Vagina (tissue), 2 donors: Measurements from ENCODE around the gene ST3GAL5. TPM values are rescaled to one million over a fixed set of nuclear protein-coding genes. Genes with fewer than 3 reads are reported as not detected.

Experiments
- DNase-seq, 2 donors: peaks; one replicate each; pipeline ENCODE4 v3.0.0-alpha.2; 2017; ENCODE audit errors: extremely low spot score in 2 of 2
- H3K27ac ChIP-seq: fragments of 200-600 bp; sonication (generic); one replicate; pipeline ENCODE4 v1.5.1; 2019
- H3K27me3 ChIP-seq: fragments of 200-600 bp; sonication (generic); one replicate; pipeline ENCODE4 v1.5.1; 2019
- H3K36me3 ChIP-seq, 2 donors: fragments of 200-600 bp; sonication (generic); one replicate each; pipeline ENCODE4 v1.5.1; 2017 to 2019
- H3K4me1 ChIP-seq: fragments of 200-600 bp; sonication (generic); one replicate; pipeline ENCODE4 v1.5.1; 2019
- H3K4me3 ChIP-seq, 2 donors: fragments of 200-600 bp; sonication (generic); 1 replicate in 1 of 2; 2 replicates in 1 of 2; pipeline ENCODE4 v1.5.1; 2016 to 2019
- H3K9me3 ChIP-seq: fragments of 200-600 bp; sonication (generic); one replicate; pipeline ENCODE4 v1.5.1; 2019
- POLR2A ChIP-seq, 2 donors: fragments of 450-650 bp; IDR thresholded peaks; one replicate each; pipeline ENCODE4 v1.6.1; 2017; ENCODE audit warnings: antibody characterized with exemption in 2 of 2, mild to moderate bottlenecking in 2 of 2, moderate library complexity in 2 of 2
- POLR2AphosphoS5 ChIP-seq, 2 donors: sonication (generic); formaldehyde crosslinking; IDR thresholded peaks; one replicate each; pipeline ENCODE4 v1.9.0; 2017; ENCODE audit warnings: antibody characterized with exemption in 2 of 2, mild to moderate bottlenecking in 2 of 2, low read depth in 1 of 2; ENCODE audit not compliant: insufficient read depth in 1 of 2
- intact Hi-C: fragments of 100-400 bp; cut with DNase I; formaldehyde crosslinking; loops from one replicate; pipeline ENCODE4 v1.15.1; 2023
- total RNA-seq: library from RNA; depleted of rRNA; stranded (reverse); fragments of >200 nt; gene quantifications from one replicate; pipeline ENCODE4 v1.2.3, GENCODE V29; 2016
- TF ChIP-seq, protein P1 (sequence below), 3 experiments: fragments of 450-650 bp in 2 of 3; fragments of 200-600 bp in 1 of 3; sonication (generic) in 1 of 3; IDR thresholded peaks; one replicate each; pipeline ENCODE4 v1.5.1; 2017 to 2019; ENCODE audit warnings: antibody characterized with exemption in 3 of 3, mild to moderate bottlenecking in 2 of 3, moderate library complexity in 2 of 3

The ST3GAL5 gene
- total RNA-seq, 1 donor from 2014 or later = 16.2 TPM

DNA sequence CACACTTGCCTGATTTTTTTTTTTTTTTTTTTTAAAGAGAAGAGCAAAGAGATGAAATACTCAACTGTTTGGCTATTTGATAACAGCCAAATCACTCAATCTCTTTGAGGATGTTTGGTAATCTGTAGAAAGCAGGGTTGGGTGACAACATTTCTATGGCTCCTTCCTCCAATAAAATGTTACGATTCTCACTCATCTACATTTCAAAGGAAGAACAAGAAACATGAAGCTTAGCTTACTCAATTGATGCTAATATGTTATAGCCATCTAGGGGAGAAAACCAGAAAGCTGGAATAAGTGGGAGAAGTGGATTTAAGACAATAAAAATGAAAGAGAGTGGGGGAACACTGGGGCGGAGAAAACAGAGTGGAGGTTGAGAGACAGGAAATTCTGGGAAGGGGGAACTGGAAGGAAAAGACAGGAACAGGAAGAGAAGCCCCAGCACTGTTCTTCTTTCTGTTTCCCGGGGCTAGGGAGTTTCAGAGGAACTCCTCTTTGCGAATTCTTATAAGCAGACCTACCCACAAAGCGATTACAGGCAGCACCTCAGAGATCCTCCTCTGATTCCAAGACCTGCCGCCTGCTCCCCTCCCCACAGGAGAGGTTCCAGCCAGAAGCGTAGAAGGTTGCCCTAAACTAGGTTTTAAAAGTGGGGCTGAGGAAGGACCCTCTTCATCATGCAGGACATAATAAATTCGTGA is 13.3 kb downstream of the ST3GAL5 start:
- Histone ChIP-seq H3K27me3 (no peaks in the 10 kb centered on the region), H3K36me3 (no peaks in the 10 kb centered on the region), H3K4me3 (no peak overlapping the region), H3K9me3 (no peaks in the 10 kb centered on the region), H3K27ac (no peak overlapping the region), H3K4me1 (no peaks in the 10 kb centered on the region)
- no peak for DNase-seq
- no peak for TF ChIP-seq POLR2A (IDR thresholded peaks at IDR 0.05)
- TF ChIP-seq, protein P1, sequence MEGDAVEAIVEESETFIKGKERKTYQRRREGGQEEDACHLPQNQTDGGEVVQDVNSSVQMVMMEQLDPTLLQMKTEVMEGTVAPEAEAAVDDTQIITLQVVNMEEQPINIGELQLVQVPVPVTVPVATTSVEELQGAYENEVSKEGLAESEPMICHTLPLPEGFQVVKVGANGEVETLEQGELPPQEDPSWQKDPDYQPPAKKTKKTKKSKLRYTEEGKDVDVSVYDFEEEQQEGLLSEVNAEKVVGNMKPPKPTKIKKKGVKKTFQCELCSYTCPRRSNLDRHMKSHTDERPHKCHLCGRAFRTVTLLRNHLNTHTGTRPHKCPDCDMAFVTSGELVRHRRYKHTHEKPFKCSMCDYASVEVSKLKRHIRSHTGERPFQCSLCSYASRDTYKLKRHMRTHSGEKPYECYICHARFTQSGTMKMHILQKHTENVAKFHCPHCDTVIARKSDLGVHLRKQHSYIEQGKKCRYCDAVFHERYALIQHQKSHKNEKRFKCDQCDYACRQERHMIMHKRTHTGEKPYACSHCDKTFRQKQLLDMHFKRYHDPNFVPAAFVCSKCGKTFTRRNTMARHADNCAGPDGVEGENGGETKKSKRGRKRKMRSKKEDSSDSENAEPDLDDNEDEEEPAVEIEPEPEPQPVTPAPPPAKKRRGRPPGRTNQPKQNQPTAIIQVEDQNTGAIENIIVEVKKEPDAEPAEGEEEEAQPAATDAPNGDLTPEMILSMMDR (IDR thresholded peaks at IDR 0.05) = no peak
- TF ChIP-seq POLR2AphosphoS5 (IDR thresholded peaks at IDR 0.05; ENCODE audit: insufficient read depth in 1 of 2, low read depth in 1 of 2) = no peak
- intact Hi-C loops = no loop called here

DNA sequence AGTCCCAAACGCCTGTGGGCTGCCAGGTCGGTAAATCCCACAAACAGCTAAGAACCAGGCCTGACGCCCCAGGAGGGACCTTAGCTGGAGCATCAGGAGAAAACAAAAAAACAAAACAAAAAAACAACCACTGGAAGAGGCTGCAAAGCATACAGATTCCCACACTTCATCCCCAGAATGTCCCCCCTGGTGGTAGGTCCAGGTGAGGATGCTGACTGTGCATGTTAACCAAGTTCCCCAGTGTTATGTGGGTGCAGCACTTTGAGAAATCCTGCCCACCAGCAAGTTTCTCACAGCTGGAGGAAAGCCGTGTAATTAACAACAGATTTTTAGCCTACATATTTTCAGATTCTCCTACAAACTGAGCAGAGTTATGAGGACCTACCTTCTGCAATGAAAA is 15.1 kb downstream of the ST3GAL5 start:
- TF ChIP-seq POLR2AphosphoS5 (IDR thresholded peaks at IDR 0.05; ENCODE audit: insufficient read depth in 1 of 2, low read depth in 1 of 2) (no peak), POLR2A (IDR thresholded peaks at IDR 0.05) (no peak)
- TF ChIP-seq, protein P1 (IDR thresholded peaks at IDR 0.05) = no peak
- no peaks in the 10 kb centered on the region for H3K9me3 ChIP-seq
- no peaks in the 10 kb centered on the region for H3K4me1 ChIP-seq
- H3K27me3 ChIP-seq = no peaks in the 10 kb centered on the region
- no peak for DNase-seq
- H3K36me3 ChIP-seq = no peaks in the 10 kb centered on the region
- intact Hi-C loops = no loop called here
- no peak overlapping the region for H3K4me3 ChIP-seq
- H3K27ac ChIP-seq = no peak overlapping the region

DNA sequence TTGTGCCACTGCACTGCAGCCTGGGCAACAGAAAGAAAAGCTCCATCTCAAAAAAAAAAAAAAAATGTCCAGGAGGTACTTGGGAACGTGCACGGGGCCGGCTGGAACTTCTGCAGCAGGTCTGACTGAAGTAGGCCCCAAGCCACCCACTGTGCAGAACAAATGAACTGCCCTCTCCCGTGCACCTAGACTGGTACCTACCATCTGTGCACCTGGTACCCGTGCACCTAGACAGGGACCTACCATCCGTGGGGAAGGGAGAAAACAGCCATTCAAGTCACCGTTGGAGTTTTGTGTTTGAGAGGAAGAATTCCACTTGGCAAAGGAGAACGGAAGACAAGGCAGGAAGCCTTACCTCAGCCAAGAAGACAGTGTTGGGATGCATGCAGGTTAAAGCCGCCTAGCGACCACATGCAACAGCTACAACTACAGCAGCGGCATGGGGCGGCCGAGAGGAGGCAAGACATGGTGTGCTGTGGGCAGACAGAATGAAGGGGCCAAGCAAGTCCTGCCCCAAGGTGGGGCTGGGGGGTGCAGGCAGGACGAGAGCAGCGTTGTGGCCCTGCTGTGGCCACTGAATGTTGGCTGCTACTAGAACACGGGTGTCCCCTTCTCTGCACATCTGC is 16.1 kb downstream of the ST3GAL5 start:
- TF ChIP-seq, protein P1 (IDR thresholded peaks at IDR 0.05) = no peak
- TF ChIP-seq POLR2AphosphoS5 (IDR thresholded peaks at IDR 0.05; ENCODE audit: insufficient read depth in 1 of 2, low read depth in 1 of 2) (no peak), POLR2A (IDR thresholded peaks at IDR 0.05) (no peak)
- Histone ChIP-seq H3K27me3 (no peaks in the 10 kb centered on the region), H3K27ac (no peak overlapping the region), H3K4me1 (no peaks in the 10 kb centered on the region), H3K9me3 (no peaks in the 10 kb centered on the region), H3K36me3 (no peaks in the 10 kb centered on the region), H3K4me3 (no peak overlapping the region)
- intact Hi-C loops = no loop called here
- no peak for DNase-seq

DNA sequence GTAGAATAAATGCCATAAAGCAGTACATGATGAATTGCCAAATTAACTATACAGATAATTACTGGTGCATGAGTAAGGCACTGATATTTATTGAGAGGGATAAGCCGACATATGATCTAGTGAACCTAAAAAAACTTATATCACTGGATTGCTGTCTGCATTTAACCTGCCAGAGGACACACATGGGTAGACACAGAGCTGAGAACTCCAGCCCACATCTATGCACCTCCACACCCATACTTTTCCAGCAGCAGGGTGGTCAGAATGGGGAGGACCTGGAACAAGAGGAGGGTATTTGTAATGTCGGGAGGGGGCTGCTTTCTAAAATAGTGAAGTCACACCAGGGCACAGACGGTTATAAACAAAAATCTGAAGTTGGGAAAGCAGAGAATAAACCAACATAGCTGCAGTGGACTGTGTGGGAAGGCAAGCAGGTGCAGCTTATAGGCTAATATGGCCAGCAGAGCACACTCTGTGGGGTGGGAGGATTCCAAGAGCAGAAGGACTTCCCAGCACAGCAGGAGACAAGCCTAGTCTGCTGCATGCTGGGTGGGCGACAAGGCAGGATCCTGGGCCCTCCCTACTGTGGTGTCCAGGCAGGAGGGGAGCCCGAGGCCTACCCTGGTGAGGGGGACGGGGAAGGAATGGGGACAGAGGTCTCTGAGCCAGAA is 17.2 kb downstream of the ST3GAL5 start:
- no peak for DNase-seq
- no peak for TF ChIP-seq POLR2A (IDR thresholded peaks at IDR 0.05)
- TF ChIP-seq, protein P1 (IDR thresholded peaks at IDR 0.05) = no peak
- no peak for TF ChIP-seq POLR2AphosphoS5 (IDR thresholded peaks at IDR 0.05; ENCODE audit: insufficient read depth in 1 of 2, low read depth in 1 of 2)
- H3K27me3 ChIP-seq = no peaks in the 10 kb centered on the region
- no peaks in the 10 kb centered on the region for H3K4me1 ChIP-seq
- H3K9me3 ChIP-seq = no peaks in the 10 kb centered on the region
- H3K27ac ChIP-seq = no peak overlapping the region
- intact Hi-C loops = no loop called here
- no peak overlapping the region for H3K4me3 ChIP-seq
- no peaks in the 10 kb centered on the region for H3K36me3 ChIP-seq
